WTC11 (cell line): ENCODE measurements around the gene LAMB4. TPM values are rescaled to one million over a fixed set of nuclear protein-coding genes. Genes with fewer than 3 reads are reported as not detected.

ENCODE experiments used
- ATAC-seq: fragments of 200-7000 bp; cut with Tn5 transposase; 2 replicates; pipeline ENCODE4 v1.10.0; 2021; ENCODE audit warnings: mild to moderate bottlenecking, moderate library complexity
- Bru-seq: library from RNA; stranded (reverse); fragments of 400-500 nt; gene quantifications from one replicate; lab custom pipeline; 2021; lab: Mats Ljungman, UMichigan
- CTCF ChIA-PET: fragments of 300-600 bp; sonication (Branson Sonifier 250); formaldehyde crosslinking; loops from one replicate; lab custom pipeline; 2021; ENCODE audit warnings: antibody characterized with exemption; lab: Charles Lee
- POLR2A ChIA-PET: fragments of 350-600 bp; sonication (Branson Sonifier 250); formaldehyde crosslinking; loops from one replicate; lab custom pipeline; 2021; ENCODE audit warnings: antibody characterized with exemption; lab: Charles Lee
- DNase-seq: peaks from one replicate; pipeline ENCODE4 v3.0.0; 2021; ENCODE audit warnings: low spot score
- H3K27ac Mint-ChIP-seq: 2 replicates; pipeline ENCODE4 v1.8.0; 2021; ENCODE audit warnings: mixed read lengths
- H3K27me3 Mint-ChIP-seq: 2 replicates; pipeline ENCODE4 v1.8.0; 2021; ENCODE audit warnings: low read depth, mild to moderate bottlenecking, moderate library complexity, mixed read lengths
- H3K36me3 Mint-ChIP-seq: 2 replicates; pipeline ENCODE4 v1.8.0; 2021; ENCODE audit warnings: mixed read lengths
- H3K4me1 Mint-ChIP-seq: 2 replicates; pipeline ENCODE4 v1.8.0; 2022; ENCODE audit warnings: mixed read lengths
- H3K4me3 Mint-ChIP-seq: 2 replicates; pipeline ENCODE4 v1.8.0; 2021; ENCODE audit warnings: mild to moderate bottlenecking, moderate library complexity, mixed read lengths
- H3K9me3 Mint-ChIP-seq: 2 replicates; pipeline ENCODE4 v1.8.0; 2021; ENCODE audit warnings: mixed read lengths
- ATF1 ChIP-seq: sonication (generic); formaldehyde crosslinking; IDR thresholded peaks from 2 replicates; pipeline ENCODE4 v1.8.1; 2023; ENCODE audit warnings: mild to moderate bottlenecking, moderate library complexity, missing genetic modification reagents
- ELF4 ChIP-seq: sonication (generic); formaldehyde crosslinking; IDR thresholded peaks from 2 replicates; pipeline ENCODE4 v1.8.1; 2022; ENCODE audit warnings: low read depth, mild to moderate bottlenecking, moderate library complexity, missing genetic modification reagents
- FOXK1 ChIP-seq: sonication (generic); formaldehyde crosslinking; IDR thresholded peaks from 2 replicates; pipeline ENCODE4 v1.8.0; 2022; ENCODE audit warnings: mild to moderate bottlenecking, moderate library complexity, missing genetic modification reagents
- FOXP1 ChIP-seq: sonication (generic); formaldehyde crosslinking; IDR thresholded peaks from 2 replicates; pipeline ENCODE4 v1.8.0; 2022; ENCODE audit warnings: missing genetic modification reagents, mild to moderate bottlenecking, moderate library complexity, borderline replicate concordance
- NFATC4 ChIP-seq: fragments of 250-450 bp; sonication (Bioruptor Pico); IDR thresholded peaks from 2 replicates; pipeline ENCODE4 v1.9.0; 2021; ENCODE audit warnings: mild to moderate bottlenecking
- PRRX2 ChIP-seq: fragments of 250-450 bp; sonication (Bioruptor Pico); IDR thresholded peaks from 2 replicates; pipeline ENCODE4 v1.8.0; 2021; ENCODE audit warnings: mild to moderate bottlenecking
- RORB ChIP-seq: fragments of 250-450 bp; sonication (Bioruptor Pico); IDR thresholded peaks from 2 replicates; pipeline ENCODE4 v1.9.0; 2021; ENCODE audit warnings: mild to moderate bottlenecking
- SOX15 ChIP-seq: fragments of 250-450 bp; sonication (Bioruptor Pico); IDR thresholded peaks from 2 replicates; pipeline ENCODE4 v1.9.0; 2021; ENCODE audit warnings: mild to moderate bottlenecking
- TEAD1 ChIP-seq: sonication (generic); formaldehyde crosslinking; IDR thresholded peaks from 2 replicates; pipeline ENCODE4 v1.8.0; 2022; ENCODE audit warnings: mild to moderate bottlenecking, missing genetic modification reagents
- ZBTB21 ChIP-seq: sonication (generic); formaldehyde crosslinking; IDR thresholded peaks from 2 replicates; pipeline ENCODE4 v1.8.1; 2023; ENCODE audit warnings: mild to moderate bottlenecking, missing genetic modification reagents, borderline replicate concordance
- ZNF121 ChIP-seq: sonication (generic); formaldehyde crosslinking; IDR thresholded peaks from 2 replicates; pipeline ENCODE4 v1.8.0; 2023; ENCODE audit warnings: missing genetic modification reagents
- ZNF317 ChIP-seq: sonication (generic); formaldehyde crosslinking; IDR thresholded peaks from 2 replicates; pipeline ENCODE4 v1.8.1; 2023; ENCODE audit warnings: low read depth, mild to moderate bottlenecking, moderate library complexity, missing genetic modification reagents, borderline replicate concordance
- ZNF396 ChIP-seq: fragments of 250-450 bp; sonication (Bioruptor Pico); IDR thresholded peaks from 2 replicates; pipeline ENCODE4 v1.8.0; 2021; ENCODE audit warnings: mild to moderate bottlenecking, moderate library complexity, borderline replicate concordance
- ZNF423 ChIP-seq: fragments of 250-450 bp; sonication (Bioruptor Pico); IDR thresholded peaks from 2 replicates; pipeline ENCODE4 v2.1.2; 2022; ENCODE audit warnings: mild to moderate bottlenecking, moderate library complexity
- ZNF671 ChIP-seq: fragments of 250-450 bp; sonication (Bioruptor Pico); IDR thresholded peaks from 2 replicates; pipeline ENCODE4 v1.8.0; 2021; ENCODE audit warnings: mild to moderate bottlenecking
- long read RNA-seq, 3 experiments: library from RNA in 1 of 3; library from capped mRNA in 1 of 3; library from polyadenylated mRNA in 1 of 3; unstranded in 2 of 3; stranded (forward) in 1 of 3; transcript quantifications; one replicate each; pipeline ENCODE4 v2.0.0, GENCODE V29; 2021
- total RNA-seq: library from RNA; stranded (reverse); gene quantifications from 3 replicates; pipeline ENCODE4 v1.2.3, GENCODE V29; 2021
- TF ChIP-seq, protein P1 (sequence below): fragments of 250-450 bp; sonication (Bioruptor Pico); conservative IDR thresholded peaks from 2 replicates; pipeline ENCODE4 v1.9.0; 2021; ENCODE audit warnings: mild to moderate bottlenecking
- TF ChIP-seq, protein P2 (sequence below): sonication (generic); formaldehyde crosslinking; IDR thresholded peaks from 2 replicates; pipeline ENCODE4 v1.8.0; 2022; ENCODE audit warnings: mild to moderate bottlenecking, missing genetic modification reagents
- TF ChIP-seq, protein P3 (sequence below): sonication (generic); formaldehyde crosslinking; IDR thresholded peaks from 2 replicates; pipeline ENCODE4 v1.8.1; 2022; ENCODE audit warnings: mild to moderate bottlenecking, missing genetic modification reagents, moderate library complexity, borderline replicate concordance
- TF ChIP-seq, protein P4 (sequence below): fragments of 250-450 bp; sonication (Bioruptor Pico); IDR thresholded peaks from 2 replicates; pipeline ENCODE4 v1.9.0; 2021; ENCODE audit warnings: mild to moderate bottlenecking, borderline replicate concordance
- TF ChIP-seq, protein P5 (sequence below): sonication (generic); formaldehyde crosslinking; IDR thresholded peaks from 2 replicates; pipeline ENCODE4 v1.8.1; 2022; ENCODE audit warnings: low read depth, mild to moderate bottlenecking, moderate library complexity, missing genetic modification reagents, borderline replicate concordance
- TF ChIP-seq, protein P6 (sequence below): fragments of 250-450 bp; sonication (Bioruptor Pico); IDR thresholded peaks from 2 replicates; pipeline ENCODE4 v1.9.0; 2021; ENCODE audit warnings: mild to moderate bottlenecking

Gene LAMB4, protein sequence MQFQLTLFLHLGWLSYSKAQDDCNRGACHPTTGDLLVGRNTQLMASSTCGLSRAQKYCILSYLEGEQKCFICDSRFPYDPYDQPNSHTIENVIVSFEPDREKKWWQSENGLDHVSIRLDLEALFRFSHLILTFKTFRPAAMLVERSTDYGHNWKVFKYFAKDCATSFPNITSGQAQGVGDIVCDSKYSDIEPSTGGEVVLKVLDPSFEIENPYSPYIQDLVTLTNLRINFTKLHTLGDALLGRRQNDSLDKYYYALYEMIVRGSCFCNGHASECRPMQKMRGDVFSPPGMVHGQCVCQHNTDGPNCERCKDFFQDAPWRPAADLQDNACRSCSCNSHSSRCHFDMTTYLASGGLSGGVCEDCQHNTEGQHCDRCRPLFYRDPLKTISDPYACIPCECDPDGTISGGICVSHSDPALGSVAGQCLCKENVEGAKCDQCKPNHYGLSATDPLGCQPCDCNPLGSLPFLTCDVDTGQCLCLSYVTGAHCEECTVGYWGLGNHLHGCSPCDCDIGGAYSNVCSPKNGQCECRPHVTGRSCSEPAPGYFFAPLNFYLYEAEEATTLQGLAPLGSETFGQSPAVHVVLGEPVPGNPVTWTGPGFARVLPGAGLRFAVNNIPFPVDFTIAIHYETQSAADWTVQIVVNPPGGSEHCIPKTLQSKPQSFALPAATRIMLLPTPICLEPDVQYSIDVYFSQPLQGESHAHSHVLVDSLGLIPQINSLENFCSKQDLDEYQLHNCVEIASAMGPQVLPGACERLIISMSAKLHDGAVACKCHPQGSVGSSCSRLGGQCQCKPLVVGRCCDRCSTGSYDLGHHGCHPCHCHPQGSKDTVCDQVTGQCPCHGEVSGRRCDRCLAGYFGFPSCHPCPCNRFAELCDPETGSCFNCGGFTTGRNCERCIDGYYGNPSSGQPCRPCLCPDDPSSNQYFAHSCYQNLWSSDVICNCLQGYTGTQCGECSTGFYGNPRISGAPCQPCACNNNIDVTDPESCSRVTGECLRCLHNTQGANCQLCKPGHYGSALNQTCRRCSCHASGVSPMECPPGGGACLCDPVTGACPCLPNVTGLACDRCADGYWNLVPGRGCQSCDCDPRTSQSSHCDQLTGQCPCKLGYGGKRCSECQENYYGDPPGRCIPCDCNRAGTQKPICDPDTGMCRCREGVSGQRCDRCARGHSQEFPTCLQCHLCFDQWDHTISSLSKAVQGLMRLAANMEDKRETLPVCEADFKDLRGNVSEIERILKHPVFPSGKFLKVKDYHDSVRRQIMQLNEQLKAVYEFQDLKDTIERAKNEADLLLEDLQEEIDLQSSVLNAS (N-terminal part only)
- total RNA-seq = not detected in 3 replicates
- Bru-seq, nascent RNA = not detected
- long read RNA-seq, experiment 1 = 0 reads
- long read RNA-seq, experiment 2 = 0 reads
- long read RNA-seq, experiment 3 = 0 reads

DNA sequence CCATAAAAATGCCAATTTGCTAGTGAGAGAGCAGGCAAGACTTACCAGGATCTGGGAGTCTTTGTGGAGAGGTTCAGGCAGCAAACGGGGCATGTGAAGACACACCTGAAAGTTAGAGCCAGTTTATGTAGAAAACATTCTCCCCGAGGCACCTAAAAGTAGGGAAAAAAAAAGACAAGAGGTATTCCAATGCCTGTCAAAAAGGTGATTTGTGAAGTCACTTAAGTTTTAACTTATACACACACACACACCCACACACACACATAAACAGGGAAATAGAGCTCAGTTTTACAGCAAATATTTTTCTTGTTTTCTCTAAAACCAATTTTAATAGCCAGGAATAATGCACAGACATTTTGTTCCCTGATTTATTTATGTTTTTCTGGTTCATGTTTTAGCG lies at the start of gene LAMB4:
TSS of gene LAMB4 (minus strand) at position 101 of the 400 bp plus-strand sequence. CDS start 7,197 bp downstream, outside the sequence.
- DNase-seq (no peak), ATAC-seq (no peak)
- H3K4me3 Mint-ChIP-seq = no peak within 1 kb of the TSS
- no peak for TF ChIP-seq FOXP1
- TF ChIP-seq, protein P1, sequence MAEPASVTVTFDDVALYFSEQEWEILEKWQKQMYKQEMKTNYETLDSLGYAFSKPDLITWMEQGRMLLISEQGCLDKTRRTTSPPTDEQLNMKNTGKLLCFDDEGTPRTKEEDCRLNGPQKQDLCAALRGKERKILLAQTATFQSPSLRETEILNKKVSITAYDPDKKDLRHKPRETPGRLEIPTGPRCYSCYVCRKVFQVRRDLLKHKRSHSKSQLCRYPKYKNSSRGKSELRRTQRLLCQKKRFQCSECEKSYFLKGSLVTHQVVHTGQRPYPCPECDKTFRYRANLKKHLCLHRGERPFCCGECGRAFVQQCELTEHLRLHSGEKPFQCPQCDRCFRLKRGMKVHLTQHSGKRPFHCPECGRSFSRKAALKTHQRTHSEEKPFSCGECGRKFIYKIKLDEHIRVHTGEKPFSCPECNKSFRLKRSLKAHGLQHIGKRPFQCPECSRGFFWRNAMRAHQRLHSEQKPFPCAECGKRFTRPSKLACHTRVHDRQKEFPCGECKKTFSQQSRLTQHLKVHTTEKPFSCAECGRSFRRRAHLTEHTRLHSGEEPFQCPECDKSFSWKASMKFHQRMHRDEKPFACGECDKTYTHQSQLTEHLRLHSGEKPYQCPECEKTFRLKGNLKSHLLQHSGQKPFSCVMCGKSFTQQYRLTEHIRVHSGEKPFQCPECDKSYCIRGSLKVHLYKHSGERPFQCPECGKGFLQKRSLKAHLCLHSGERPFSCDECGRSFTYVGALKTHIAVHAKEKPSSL (CRISPR knock-in tag) = no peak
- TF ChIP-seq RORB (CRISPR knock-in tag) = no peak
- H3K27ac Mint-ChIP-seq = no peak within 1 kb of the TSS
- POLR2A ChIA-PET = no interaction called here
- H3K9me3 Mint-ChIP-seq = no peaks in the 10 kb centered on the region
- CTCF ChIA-PET = interaction anchor here (1.0 to 1.2 kb wide), 2 partner anchors 10 to 16 kb away, joined by 3 to 4 read pairs; no protein-coding TSS in a partner anchor
- H3K27me3 Mint-ChIP-seq = no peaks in the 10 kb centered on the region
- H3K4me1 Mint-ChIP-seq = peaks cover 8% of the 10 kb centered on the region
- no peaks in the 10 kb centered on the region for H3K36me3 Mint-ChIP-seq

DNA sequence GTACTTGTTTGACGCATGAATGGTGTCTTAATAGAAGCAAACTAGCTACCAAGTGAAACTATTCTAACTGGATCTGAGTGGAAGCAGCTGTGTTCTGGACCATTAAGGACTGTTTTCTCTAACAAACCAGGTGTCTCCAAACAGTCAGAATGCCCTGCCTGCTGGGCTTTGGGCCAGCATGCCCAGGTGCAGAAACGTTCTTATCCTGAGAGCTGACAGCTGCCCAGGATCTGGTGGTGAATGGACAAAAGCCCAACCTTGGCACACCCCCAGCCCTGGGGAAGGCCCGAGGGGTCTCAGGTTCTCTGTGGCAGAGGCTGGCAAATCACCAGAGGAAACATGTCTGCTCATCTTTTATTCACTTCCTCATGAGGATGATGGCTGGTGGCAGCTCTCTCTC lies 48.2 kb upstream of the LAMB4 start:
- POLR2A ChIA-PET = no interaction called here
- H3K36me3 Mint-ChIP-seq = no peaks in the 10 kb centered on the region
- no peak overlapping the region for H3K27ac Mint-ChIP-seq
- H3K9me3 Mint-ChIP-seq = no peaks in the 10 kb centered on the region
- no peaks in the 10 kb centered on the region for H3K27me3 Mint-ChIP-seq
- TF ChIP-seq, protein P2, sequence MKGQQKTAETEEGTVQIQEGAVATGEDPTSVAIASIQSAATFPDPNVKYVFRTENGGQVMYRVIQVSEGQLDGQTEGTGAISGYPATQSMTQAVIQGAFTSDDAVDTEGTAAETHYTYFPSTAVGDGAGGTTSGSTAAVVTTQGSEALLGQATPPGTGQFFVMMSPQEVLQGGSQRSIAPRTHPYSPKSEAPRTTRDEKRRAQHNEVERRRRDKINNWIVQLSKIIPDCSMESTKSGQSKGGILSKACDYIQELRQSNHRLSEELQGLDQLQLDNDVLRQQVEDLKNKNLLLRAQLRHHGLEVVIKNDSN (CRISPR knock-in tag) = no peak
- TF ChIP-seq ZNF121 (CRISPR knock-in tag) = no peak
- TF ChIP-seq ZNF423 (CRISPR knock-in tag) = no peak
- TF ChIP-seq, protein P3, sequence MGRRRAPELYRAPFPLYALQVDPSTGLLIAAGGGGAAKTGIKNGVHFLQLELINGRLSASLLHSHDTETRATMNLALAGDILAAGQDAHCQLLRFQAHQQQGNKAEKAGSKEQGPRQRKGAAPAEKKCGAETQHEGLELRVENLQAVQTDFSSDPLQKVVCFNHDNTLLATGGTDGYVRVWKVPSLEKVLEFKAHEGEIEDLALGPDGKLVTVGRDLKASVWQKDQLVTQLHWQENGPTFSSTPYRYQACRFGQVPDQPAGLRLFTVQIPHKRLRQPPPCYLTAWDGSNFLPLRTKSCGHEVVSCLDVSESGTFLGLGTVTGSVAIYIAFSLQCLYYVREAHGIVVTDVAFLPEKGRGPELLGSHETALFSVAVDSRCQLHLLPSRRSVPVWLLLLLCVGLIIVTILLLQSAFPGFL (CRISPR knock-in tag) = no peak
- no peak for TF ChIP-seq ELF4
- TF ChIP-seq, protein P4, sequence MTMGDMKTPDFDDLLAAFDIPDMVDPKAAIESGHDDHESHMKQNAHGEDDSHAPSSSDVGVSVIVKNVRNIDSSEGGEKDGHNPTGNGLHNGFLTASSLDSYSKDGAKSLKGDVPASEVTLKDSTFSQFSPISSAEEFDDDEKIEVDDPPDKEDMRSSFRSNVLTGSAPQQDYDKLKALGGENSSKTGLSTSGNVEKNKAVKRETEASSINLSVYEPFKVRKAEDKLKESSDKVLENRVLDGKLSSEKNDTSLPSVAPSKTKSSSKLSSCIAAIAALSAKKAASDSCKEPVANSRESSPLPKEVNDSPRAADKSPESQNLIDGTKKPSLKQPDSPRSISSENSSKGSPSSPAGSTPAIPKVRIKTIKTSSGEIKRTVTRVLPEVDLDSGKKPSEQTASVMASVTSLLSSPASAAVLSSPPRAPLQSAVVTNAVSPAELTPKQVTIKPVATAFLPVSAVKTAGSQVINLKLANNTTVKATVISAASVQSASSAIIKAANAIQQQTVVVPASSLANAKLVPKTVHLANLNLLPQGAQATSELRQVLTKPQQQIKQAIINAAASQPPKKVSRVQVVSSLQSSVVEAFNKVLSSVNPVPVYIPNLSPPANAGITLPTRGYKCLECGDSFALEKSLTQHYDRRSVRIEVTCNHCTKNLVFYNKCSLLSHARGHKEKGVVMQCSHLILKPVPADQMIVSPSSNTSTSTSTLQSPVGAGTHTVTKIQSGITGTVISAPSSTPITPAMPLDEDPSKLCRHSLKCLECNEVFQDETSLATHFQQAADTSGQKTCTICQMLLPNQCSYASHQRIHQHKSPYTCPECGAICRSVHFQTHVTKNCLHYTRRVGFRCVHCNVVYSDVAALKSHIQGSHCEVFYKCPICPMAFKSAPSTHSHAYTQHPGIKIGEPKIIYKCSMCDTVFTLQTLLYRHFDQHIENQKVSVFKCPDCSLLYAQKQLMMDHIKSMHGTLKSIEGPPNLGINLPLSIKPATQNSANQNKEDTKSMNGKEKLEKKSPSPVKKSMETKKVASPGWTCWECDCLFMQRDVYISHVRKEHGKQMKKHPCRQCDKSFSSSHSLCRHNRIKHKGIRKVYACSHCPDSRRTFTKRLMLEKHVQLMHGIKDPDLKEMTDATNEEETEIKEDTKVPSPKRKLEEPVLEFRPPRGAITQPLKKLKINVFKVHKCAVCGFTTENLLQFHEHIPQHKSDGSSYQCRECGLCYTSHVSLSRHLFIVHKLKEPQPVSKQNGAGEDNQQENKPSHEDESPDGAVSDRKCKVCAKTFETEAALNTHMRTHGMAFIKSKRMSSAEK (CRISPR knock-in tag) = no peak
- no peak for TF ChIP-seq FOXK1 (CRISPR knock-in tag)
- TF ChIP-seq NFATC4 (CRISPR knock-in tag) = no peak
- TF ChIP-seq ATF1 (CRISPR knock-in tag) = no peak
- no peak for TF ChIP-seq ZNF396 (CRISPR knock-in tag)
- TF ChIP-seq ZBTB21 = no peak
- TF ChIP-seq ZNF317 = no peak
- TF ChIP-seq, protein P5, sequence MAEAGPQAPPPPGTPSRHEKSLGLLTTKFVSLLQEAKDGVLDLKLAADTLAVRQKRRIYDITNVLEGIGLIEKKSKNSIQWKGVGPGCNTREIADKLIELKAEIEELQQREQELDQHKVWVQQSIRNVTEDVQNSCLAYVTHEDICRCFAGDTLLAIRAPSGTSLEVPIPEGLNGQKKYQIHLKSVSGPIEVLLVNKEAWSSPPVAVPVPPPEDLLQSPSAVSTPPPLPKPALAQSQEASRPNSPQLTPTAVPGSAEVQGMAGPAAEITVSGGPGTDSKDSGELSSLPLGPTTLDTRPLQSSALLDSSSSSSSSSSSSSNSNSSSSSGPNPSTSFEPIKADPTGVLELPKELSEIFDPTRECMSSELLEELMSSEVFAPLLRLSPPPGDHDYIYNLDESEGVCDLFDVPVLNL = no peak
- no peak for TF ChIP-seq FOXP1
- TF ChIP-seq PRRX2 (CRISPR knock-in tag) = no peak
- no peak for TF ChIP-seq SOX15 (CRISPR knock-in tag)
- TF ChIP-seq TEAD1 (CRISPR knock-in tag) = no peak
- TF ChIP-seq ZNF671 (CRISPR knock-in tag) = no peak
- TF ChIP-seq, protein P6, sequence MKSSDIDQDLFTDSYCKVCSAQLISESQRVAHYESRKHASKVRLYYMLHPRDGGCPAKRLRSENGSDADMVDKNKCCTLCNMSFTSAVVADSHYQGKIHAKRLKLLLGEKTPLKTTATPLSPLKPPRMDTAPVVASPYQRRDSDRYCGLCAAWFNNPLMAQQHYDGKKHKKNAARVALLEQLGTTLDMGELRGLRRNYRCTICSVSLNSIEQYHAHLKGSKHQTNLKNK = no peak
- TF ChIP-seq, all 79 proteins: peak for 0
- CTCF ChIA-PET = no interaction called here
- no peak for DNase-seq
- Mint-ChIP-seq H3K4me3 (no peak overlapping the region), H3K4me1 (peaks cover 21% of the 10 kb centered on the region)
- no peak for ATAC-seq
